PFSK-1 (cell line): ENCODE data around the gene RABGEF1.

Experiments
- FOXP2 ChIP-seq: optimal IDR thresholded peaks from 2 replicates; pipeline ENCODE3; 2011; ENCODE audit warnings: borderline replicate concordance, control low read depth, inconsistent platforms; ENCODE audit not compliant: insufficient read depth; ENCODE audit errors: extremely low read length, extremely low read depth
- POLR2AphosphoS5 ChIP-seq: IDR thresholded peaks from 2 replicates; pipeline ENCODE4 v1.6.1; 2012; ENCODE audit warnings: low read depth, mild to moderate bottlenecking, control low read depth, low read length, moderate library complexity
- SIN3A ChIP-seq: IDR thresholded peaks from 2 replicates; pipeline ENCODE4 v1.6.1; 2012; ENCODE audit warnings: mild to moderate bottlenecking, low read length, moderate library complexity, borderline replicate concordance; ENCODE audit not compliant: insufficient read depth
- TAF1 ChIP-seq: IDR thresholded peaks from 2 replicates; pipeline ENCODE4 v1.6.1; 2012; ENCODE audit warnings: low read length, control low read depth, borderline replicate concordance; ENCODE audit not compliant: insufficient read depth
- TF ChIP-seq, protein P1 (sequence below), 2 experiments: IDR thresholded peaks; 2 replicates each; pipeline versions ENCODE4 v1.6.1 to v1.8.0; 2011 to 2012; ENCODE audit warnings: low read depth in 2 of 2, low read length in 2 of 2, control low read depth in 1 of 2, inconsistent platforms in 1 of 2, mild to moderate bottlenecking in 1 of 2, moderate library complexity in 1 of 2; ENCODE audit not compliant: insufficient read depth in 1 of 2

DNA sequence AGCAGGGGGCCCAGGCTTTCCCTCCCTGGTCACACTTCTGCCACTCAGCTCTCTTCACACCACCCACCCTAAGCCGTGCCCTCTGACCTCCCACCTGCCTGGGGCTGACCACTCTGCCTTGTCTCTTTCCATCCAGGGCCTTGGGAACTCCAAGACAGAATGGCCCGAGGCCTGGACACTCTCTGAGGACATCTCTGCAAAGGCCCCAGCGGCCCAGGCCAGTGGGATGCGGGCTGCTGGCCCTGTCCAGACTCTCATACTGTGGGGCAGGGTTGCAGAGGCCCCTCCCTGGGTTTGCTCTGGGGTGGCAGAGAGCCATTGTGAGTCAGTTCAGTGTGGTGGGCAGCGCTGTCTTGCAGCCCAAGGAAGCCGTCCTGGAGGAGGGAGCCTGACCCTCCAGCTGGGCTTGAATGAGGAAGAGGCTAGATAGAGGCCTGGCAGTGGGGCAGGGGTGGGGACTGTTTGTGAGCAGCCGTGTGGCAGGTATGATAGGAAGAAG lies 39.9 kb upstream of the RABGEF1 start:
- no peak for TF ChIP-seq SIN3A
- no peak for TF ChIP-seq POLR2AphosphoS5
- TF ChIP-seq, protein P1, sequence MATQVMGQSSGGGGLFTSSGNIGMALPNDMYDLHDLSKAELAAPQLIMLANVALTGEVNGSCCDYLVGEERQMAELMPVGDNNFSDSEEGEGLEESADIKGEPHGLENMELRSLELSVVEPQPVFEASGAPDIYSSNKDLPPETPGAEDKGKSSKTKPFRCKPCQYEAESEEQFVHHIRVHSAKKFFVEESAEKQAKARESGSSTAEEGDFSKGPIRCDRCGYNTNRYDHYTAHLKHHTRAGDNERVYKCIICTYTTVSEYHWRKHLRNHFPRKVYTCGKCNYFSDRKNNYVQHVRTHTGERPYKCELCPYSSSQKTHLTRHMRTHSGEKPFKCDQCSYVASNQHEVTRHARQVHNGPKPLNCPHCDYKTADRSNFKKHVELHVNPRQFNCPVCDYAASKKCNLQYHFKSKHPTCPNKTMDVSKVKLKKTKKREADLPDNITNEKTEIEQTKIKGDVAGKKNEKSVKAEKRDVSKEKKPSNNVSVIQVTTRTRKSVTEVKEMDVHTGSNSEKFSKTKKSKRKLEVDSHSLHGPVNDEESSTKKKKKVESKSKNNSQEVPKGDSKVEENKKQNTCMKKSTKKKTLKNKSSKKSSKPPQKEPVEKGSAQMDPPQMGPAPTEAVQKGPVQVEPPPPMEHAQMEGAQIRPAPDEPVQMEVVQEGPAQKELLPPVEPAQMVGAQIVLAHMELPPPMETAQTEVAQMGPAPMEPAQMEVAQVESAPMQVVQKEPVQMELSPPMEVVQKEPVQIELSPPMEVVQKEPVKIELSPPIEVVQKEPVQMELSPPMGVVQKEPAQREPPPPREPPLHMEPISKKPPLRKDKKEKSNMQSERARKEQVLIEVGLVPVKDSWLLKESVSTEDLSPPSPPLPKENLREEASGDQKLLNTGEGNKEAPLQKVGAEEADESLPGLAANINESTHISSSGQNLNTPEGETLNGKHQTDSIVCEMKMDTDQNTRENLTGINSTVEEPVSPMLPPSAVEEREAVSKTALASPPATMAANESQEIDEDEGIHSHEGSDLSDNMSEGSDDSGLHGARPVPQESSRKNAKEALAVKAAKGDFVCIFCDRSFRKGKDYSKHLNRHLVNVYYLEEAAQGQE (IDR thresholded peaks at IDR 0.05; ENCODE audit: insufficient read depth in 1 of 2, low read depth in 2 of 2, low read length in 2 of 2): no peak
- no peak for TF ChIP-seq TAF1
- TF ChIP-seq FOXP2: no peak
